Measurements from ENCODE around the gene COL16A1. TPM values are rescaled to one million over a fixed set of nuclear protein-coding genes. Genes with fewer than 3 reads are reported as not detected.

COL16A1 gene
- 160 TPM for polyA plus RNA-seq (2012; ENCODE audit: insufficient read length, low read depth)

DNA sequence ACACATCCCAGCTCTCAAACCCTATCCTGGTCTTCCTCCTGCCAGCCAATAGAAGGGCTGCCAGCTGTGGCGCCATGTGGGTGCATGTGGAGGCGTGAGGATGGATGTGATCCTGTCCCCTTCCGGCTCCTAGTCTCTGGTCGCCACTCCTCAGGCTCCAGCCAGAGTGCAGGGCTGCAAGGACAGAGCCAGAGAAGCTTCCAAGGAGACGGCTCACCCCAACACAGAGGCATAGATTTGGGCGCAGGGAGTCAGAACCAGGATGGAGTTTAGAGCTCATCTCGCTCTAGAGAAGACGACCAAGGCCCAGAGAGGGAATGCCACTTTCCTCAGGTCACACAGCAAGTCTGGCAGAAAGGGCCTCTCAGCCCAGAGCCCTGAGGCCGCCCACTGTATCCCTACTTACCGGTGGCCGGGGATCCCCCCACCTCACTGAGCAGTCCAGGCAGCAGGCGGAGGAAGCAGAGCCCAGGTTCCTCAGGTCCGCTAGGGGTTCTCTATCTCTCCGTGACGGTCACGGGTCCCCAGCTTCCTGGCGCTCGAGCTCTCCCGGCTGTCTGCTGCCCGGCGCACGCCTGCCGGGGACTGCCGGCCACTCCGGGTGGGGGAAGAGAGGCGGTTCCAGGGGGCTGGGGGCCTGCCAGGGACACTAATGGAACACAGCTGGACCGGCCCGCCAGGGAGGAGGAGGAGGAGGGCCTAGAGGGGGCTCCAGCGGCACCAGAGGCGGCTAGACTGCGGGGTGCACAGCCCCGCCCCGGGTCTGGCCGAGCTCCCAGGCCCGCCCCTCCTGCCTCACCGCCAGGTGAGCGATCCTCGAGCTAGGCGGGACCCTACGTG lies at the start of gene COL16A1:
COL16A1 (minus strand) TSS at position 587 of the 840 bp plus-strand sequence. CDS start 1,824 bp downstream, outside the sequence.
- TF ChIP-seq TAF1 (IDR thresholded peaks at IDR 0.05; ENCODE audit: borderline replicate concordance, insufficient read depth, low read length) (no peak), SIN3A (IDR thresholded peaks at IDR 0.05; ENCODE audit: borderline replicate concordance, insufficient read depth, low read length) (no peak), POLR2AphosphoS5 (IDR thresholded peaks at IDR 0.05; ENCODE audit: low read depth, low read length) (no peak), FOXP2 (optimal IDR thresholded peaks at IDR 0.05; ENCODE audit: borderline replicate concordance, extremely low read depth, extremely low read length, insufficient read depth) (peak; percentile 32)
- TF ChIP-seq, protein P1, sequence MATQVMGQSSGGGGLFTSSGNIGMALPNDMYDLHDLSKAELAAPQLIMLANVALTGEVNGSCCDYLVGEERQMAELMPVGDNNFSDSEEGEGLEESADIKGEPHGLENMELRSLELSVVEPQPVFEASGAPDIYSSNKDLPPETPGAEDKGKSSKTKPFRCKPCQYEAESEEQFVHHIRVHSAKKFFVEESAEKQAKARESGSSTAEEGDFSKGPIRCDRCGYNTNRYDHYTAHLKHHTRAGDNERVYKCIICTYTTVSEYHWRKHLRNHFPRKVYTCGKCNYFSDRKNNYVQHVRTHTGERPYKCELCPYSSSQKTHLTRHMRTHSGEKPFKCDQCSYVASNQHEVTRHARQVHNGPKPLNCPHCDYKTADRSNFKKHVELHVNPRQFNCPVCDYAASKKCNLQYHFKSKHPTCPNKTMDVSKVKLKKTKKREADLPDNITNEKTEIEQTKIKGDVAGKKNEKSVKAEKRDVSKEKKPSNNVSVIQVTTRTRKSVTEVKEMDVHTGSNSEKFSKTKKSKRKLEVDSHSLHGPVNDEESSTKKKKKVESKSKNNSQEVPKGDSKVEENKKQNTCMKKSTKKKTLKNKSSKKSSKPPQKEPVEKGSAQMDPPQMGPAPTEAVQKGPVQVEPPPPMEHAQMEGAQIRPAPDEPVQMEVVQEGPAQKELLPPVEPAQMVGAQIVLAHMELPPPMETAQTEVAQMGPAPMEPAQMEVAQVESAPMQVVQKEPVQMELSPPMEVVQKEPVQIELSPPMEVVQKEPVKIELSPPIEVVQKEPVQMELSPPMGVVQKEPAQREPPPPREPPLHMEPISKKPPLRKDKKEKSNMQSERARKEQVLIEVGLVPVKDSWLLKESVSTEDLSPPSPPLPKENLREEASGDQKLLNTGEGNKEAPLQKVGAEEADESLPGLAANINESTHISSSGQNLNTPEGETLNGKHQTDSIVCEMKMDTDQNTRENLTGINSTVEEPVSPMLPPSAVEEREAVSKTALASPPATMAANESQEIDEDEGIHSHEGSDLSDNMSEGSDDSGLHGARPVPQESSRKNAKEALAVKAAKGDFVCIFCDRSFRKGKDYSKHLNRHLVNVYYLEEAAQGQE (IDR thresholded peaks at IDR 0.05; ENCODE audit: insufficient read depth in 1 of 2, low read depth in 2 of 2, low read length in 2 of 2): 0 out of 4 replicates have a peak, but pooled peaks of 1 of the 2 experiments have one; percentile 10

DNA sequence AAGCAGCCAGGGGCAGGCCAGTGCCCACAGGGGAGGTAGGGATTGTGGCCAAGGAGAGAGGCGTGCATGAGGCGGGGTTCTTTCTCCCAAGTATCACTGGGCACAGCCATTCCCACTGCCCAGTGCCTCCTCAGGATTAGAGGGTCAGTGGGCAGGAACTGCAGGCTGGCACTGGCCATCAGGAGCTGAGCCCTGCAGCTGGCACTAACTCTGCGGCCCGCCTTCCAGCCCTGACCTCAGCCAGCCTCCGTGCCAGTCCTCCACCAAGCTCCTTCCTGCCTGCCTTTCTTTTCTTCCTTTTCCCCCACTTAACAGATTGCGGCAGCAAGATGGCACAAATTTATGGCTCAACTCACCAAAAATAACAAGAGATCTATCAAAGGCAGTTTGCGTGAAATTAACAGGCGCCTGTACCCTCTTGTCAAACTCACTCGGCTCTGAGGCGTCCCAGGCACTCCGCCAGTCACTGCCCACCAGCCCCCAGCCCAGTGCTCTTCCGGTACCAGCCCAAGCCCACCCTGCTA lies 49.2 kb upstream of the COL16A1 start:
- TF ChIP-seq TAF1 (IDR thresholded peaks at IDR 0.05; ENCODE audit: borderline replicate concordance, insufficient read depth, low read length) (no peak), POLR2AphosphoS5 (IDR thresholded peaks at IDR 0.05; ENCODE audit: low read depth, low read length) (no peak), FOXP2 (optimal IDR thresholded peaks at IDR 0.05; ENCODE audit: borderline replicate concordance, extremely low read depth, extremely low read length, insufficient read depth) (no peak)

DNA sequence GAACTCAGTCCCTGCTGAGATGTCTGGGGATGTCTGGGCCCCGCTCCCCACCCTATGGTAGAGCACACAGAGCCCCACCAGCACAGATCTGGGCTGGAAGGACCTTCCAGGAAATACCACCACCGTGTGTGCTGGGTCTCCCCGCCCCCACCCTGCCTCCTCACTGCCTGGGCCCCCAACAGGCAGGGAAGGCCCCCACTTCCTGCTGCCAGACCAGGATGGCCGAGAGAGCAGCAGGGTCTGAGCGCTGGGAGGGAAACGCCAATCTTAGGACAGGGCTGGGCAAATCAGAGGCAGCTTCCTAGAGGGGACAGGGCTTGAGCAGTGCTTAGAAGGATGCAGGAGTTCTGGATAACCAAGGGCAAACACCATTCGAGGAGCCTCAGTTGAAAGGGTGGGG lies 48.4 kb upstream of the COL16A1 start:
- TF ChIP-seq TAF1 (IDR thresholded peaks at IDR 0.05; ENCODE audit: borderline replicate concordance, insufficient read depth, low read length): no peak
- TF ChIP-seq, protein P1 (IDR thresholded peaks at IDR 0.05; ENCODE audit: insufficient read depth in 1 of 2, low read depth in 2 of 2, low read length in 2 of 2): no peak
- no peak for TF ChIP-seq SIN3A (IDR thresholded peaks at IDR 0.05; ENCODE audit: borderline replicate concordance, insufficient read depth, low read length)
- TF ChIP-seq POLR2AphosphoS5 (IDR thresholded peaks at IDR 0.05; ENCODE audit: low read depth, low read length): no peak
- TF ChIP-seq FOXP2 (optimal IDR thresholded peaks at IDR 0.05; ENCODE audit: borderline replicate concordance, extremely low read depth, extremely low read length, insufficient read depth): no peak

DNA sequence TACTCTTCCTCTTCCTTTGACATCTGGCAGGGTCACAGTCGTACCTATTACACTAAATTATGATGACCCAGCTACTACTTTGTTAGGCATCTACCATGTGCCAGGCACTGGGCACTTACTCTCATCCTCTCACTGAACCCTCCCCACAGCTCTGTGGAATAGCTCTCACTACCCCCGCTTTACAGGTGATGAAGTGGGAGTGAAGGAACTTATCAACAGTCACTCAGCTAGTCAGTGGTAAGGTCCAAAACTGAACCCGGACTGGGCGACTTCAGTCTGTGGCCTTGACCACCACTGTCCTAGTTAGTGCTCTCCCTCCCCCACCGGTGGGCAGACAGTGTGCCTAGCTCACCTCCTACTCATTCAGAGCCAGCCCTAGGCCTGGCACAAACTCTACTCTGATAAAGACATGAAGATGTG lies 48.0 kb upstream of the COL16A1 start:
- TF ChIP-seq POLR2AphosphoS5 (IDR thresholded peaks at IDR 0.05; ENCODE audit: low read depth, low read length) (no peak), SIN3A (IDR thresholded peaks at IDR 0.05; ENCODE audit: borderline replicate concordance, insufficient read depth, low read length) (no peak), FOXP2 (optimal IDR thresholded peaks at IDR 0.05; ENCODE audit: borderline replicate concordance, extremely low read depth, extremely low read length, insufficient read depth) (no peak), TAF1 (IDR thresholded peaks at IDR 0.05; ENCODE audit: borderline replicate concordance, insufficient read depth, low read length) (no peak)
- TF ChIP-seq, protein P1 (IDR thresholded peaks at IDR 0.05; ENCODE audit: insufficient read depth in 1 of 2, low read depth in 2 of 2, low read length in 2 of 2): no peak

DNA sequence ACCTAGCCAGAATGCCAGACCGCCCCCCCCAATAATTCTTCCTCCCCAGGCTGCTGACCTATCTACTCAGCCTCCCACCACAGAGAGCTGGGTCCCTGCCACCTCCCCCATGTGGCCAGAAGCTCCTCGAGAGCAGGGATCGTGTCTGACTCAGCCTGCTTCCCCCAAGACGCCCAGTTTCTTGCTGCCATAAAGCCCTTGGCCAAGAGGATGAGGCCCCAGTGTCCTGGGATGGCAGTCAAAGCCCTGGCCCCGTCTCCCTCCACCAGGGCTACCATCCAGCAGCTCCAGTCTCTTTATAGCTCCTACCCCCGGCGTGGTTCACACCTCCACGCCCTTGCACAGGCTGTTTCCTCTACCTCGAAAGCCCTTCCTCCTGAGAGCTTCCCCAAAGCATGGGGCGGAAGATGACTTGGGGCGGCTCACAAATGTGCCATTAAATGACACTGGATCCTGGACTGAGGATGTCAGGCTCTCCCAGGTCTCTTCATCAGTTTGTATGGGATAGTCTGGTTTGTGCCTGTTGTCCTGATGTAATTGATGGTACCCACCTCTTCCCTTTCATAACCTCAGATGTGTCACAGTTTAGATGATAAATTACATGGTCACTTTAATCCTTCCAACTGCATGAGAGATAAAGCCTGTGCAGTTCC lies 47.2 kb upstream of the COL16A1 start:
- TF ChIP-seq SIN3A (IDR thresholded peaks at IDR 0.05; ENCODE audit: borderline replicate concordance, insufficient read depth, low read length): no peak
- TF ChIP-seq FOXP2 (optimal IDR thresholded peaks at IDR 0.05; ENCODE audit: borderline replicate concordance, extremely low read depth, extremely low read length, insufficient read depth): no peak
- no peak for TF ChIP-seq POLR2AphosphoS5 (IDR thresholded peaks at IDR 0.05; ENCODE audit: low read depth, low read length)
